GM18907 (cell line): ENCODE results near the gene C6orf15.

Experiments
- ATAC-seq: cut with Tn5 transposase; IDR thresholded peaks from one replicate; pipeline ENCODE4 v1.9.1; 2021; ENCODE audit warnings: mild to moderate bottlenecking, moderate library complexity; ENCODE audit not compliant: unreplicated experiment

The C6orf15 gene

GRCh38 chr6:31110825-31111582, 1.4 kb downstream of the C6orf15 start:
- no peak for ATAC-seq

GRCh38 chr6:31107052-31107451, 5.3 kb downstream of the C6orf15 start:
- no peak for ATAC-seq

- ATAC-seq = no peak
Measured at GRCh38 chr6:31103136-31103535, 9.2 kb downstream of the C6orf15 start.

- ATAC-seq = no peak
Measured at GRCh38 chr6:31098449-31098938, 13.9 kb downstream of the C6orf15 start.

GRCh38 chr6:31096656-31097055, 15.7 kb downstream of the C6orf15 start:
- ATAC-seq = no peak

- no peak for ATAC-seq
Measured at GRCh38 chr6:31096215-31096614, 16.2 kb downstream of the C6orf15 start.

- ATAC-seq = no peak
Measured at GRCh38 chr6:31094389-31094881, 17.9 kb downstream of the C6orf15 start.

GRCh38 chr6:31092769-31093505, 19.4 kb downstream of the C6orf15 start:
- no peak for ATAC-seq

- ATAC-seq = no peak
Measured at GRCh38 chr6:31092238-31092637, 20.1 kb downstream of the C6orf15 start.

GRCh38 chr6:31091680-31092079, 20.7 kb downstream of the C6orf15 start:
- ATAC-seq = no peak

GRCh38 chr6:31090973-31091364, 21.4 kb downstream of the C6orf15 start:
- no peak for ATAC-seq

GRCh38 chr6:31090275-31090972, 22.0 kb downstream of the C6orf15 start:
- no peak for ATAC-seq

- no peak for ATAC-seq
Measured at GRCh38 chr6:31087494-31088089, 24.8 kb downstream of the C6orf15 start.

GRCh38 chr6:31086788-31087440, 25.5 kb downstream of the C6orf15 start:
- no peak for ATAC-seq

- no peak for ATAC-seq
Measured at GRCh38 chr6:31083742-31084354, 28.5 kb downstream of the C6orf15 start.

- ATAC-seq = no peak
Measured at GRCh38 chr6:31081872-31082271, 30.5 kb downstream of the C6orf15 start.

- no peak for ATAC-seq
Measured at GRCh38 chr6:31079656-31080261, 32.6 kb downstream of the C6orf15 start.

GRCh38 chr6:31076611-31077010, 35.8 kb downstream of the C6orf15 start:
- no peak for ATAC-seq

- ATAC-seq = no peak
Measured at GRCh38 chr6:31075528-31075927, 36.8 kb downstream of the C6orf15 start.

- ATAC-seq = no peak
Measured at GRCh38 chr6:31074401-31074800, 38.0 kb downstream of the C6orf15 start.
